HG03039 (cell line): ENCODE measurements around the gene NLRP12.
"Not testable (repeated sequence)": the region's sequence is repeated elsewhere in the genome, so short reads cannot be mapped to it uniquely, and the experiment has no call there.

Experiments
- ATAC-seq: cut with Tn5 transposase; IDR thresholded peaks from one replicate; pipeline ENCODE4 v1.9.1; 2021; ENCODE audit warnings: mild to moderate bottlenecking, moderate library complexity; ENCODE audit not compliant: unreplicated experiment

NLRP12 gene

GRCh38 chr19:53781332-53781731 is 42.8 kb downstream of the NLRP12 start:
- not testable (repeated sequence) for ATAC-seq

- no peak for ATAC-seq
These were observed 43.6 kb downstream of the NLRP12 start for GRCh38 chr19:53780506-53780905.

GRCh38 chr19:53775524-53775923 is 48.6 kb downstream of the NLRP12 start:
- ATAC-seq = no peak

DNA sequence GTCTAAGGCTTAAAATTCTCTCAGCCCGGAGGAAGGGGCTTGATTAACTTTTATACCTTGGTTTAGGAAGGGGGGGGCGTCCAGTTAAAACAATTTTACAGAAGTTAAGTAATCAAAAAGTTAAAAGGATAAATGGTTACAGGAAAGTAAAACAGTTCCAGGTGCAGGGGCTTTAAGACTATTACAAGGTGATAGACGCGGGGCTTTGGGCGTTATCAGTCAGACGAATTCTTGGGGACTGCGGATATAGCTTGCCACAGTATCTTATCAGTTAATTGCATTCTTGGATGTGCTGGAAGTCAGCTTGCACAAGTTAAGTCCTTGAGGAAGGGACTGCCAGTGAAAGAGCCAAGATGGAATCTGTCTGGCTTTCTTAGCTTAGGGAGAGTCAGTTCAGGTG is 49.6 kb downstream of the NLRP12 start:
- not testable (repeated sequence) for ATAC-seq

- no peak for ATAC-seq
These were observed 50.1 kb downstream of the NLRP12 start for GRCh38 chr19:53773999-53774398.

- no peak for ATAC-seq
These were observed 51.2 kb downstream of the NLRP12 start for GRCh38 chr19:53772943-53773342.

DNA sequence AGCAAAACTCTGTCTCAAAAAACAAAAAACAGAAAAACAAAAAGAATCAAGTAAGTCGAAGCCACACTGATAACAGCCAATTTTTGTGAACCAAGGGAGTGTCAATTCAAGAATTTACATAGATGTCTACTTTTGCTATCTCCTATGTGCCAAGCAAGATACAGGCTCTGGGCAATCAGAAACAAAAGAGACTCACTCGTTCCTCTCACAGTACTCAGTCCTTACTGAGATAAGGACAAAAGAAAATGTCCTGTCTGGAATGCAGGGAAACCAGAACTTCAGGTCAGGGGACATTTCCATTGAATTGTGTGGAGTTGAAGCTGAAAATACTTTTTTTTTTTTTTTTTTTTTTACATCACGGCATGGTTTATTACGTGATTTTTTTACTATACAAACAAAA is 53.0 kb downstream of the NLRP12 start:
- no peak for ATAC-seq

DNA sequence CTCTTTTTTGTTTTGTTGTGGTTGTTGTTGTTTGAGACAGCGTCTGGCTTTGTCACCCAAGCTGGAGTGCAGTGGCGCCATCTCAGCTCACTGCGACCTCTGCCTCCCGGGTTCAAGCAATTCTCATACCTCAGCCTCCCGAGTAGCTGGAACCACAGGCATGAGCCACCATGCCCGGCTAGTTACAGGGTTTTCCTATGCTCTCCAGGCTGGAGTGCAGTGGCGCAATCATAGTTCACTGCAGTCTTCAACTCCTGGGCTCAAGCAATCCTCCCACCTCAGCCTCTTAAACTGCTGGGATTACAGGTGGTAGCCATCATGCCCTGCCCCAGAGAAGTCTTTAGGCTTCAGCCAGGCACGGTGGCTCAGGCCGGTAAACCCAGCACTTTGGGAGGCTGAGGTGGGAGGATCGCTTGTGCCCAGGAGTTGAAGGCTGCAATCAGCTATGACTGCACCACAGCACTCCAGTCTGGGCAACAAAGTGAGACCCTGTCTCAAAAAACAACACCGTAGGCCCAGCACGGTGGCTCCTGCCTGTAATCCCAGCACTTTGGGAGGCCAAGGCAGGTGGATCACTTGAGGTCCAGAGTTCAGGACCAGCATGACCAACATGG is 54.3 kb downstream of the NLRP12 start:
- ATAC-seq = not testable (repeated sequence)

DNA sequence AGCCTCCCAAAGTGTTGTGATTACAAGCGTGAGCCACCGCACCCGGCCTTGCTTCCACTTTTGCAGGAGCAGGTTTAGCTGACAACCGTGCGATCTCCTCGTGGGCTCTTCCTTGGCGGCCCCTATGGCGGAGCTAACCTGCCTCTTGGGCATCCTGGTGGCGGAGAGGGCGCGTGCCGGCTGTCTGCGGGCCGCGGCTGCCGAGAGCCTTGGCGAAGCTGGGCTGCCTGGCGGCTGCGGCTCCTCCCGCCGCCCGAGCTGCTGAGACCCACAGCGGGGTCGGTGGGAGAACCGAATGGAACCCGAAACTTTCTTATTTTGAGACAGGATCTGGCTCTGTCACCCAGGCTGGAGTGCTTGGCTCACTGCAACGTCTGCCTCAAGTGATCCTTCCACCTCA is 55.7 kb downstream of the NLRP12 start:
- ATAC-seq = no peak

- not testable (repeated sequence) for ATAC-seq
These were observed 65.1 kb downstream of the NLRP12 start for GRCh38 chr19:53758991-53759390.
